Activated CD4-positive, alpha-beta memory T cell treated with anti-CD3 and anti-CD28 coated beads for 36 hours (primary cell): ENCODE data around the gene RNF19B. TPM values are rescaled to one million over a fixed set of nuclear protein-coding genes. Genes with fewer than 3 reads are reported as not detected.
A peak's percentile ranks its signal among the peaks of the same experiment; 100 is the strongest.

Source experiments
- CTCF ChIA-PET: fragments of 350-600 bp; sonication (Branson Sonifier 250); formaldehyde crosslinking; loops from one replicate; lab custom pipeline; 2021; ENCODE audit warnings: antibody characterized with exemption, inconsistent platforms; lab: Charles Lee
- POLR2A ChIA-PET: fragments of 350-600 bp; sonication (Branson Sonifier 250); formaldehyde crosslinking; loops from one replicate; lab custom pipeline; 2021; ENCODE audit warnings: antibody characterized with exemption; lab: Charles Lee
- DNase-seq: peaks from one replicate; pipeline ENCODE4 v3.0.0-alpha.2; 2020
- H3K27ac Mint-ChIP-seq: one replicate; pipeline ENCODE4 v1.8.0; 2021; ENCODE audit warnings: mixed read lengths
- H3K27me3 Mint-ChIP-seq: one replicate; pipeline ENCODE4 v1.8.0; 2021; ENCODE audit warnings: mixed read lengths
- H3K36me3 Mint-ChIP-seq: one replicate; pipeline ENCODE4 v1.8.0; 2021; ENCODE audit warnings: mixed read lengths
- H3K4me1 Mint-ChIP-seq: one replicate; pipeline ENCODE4 v1.8.0; 2021; ENCODE audit warnings: low read depth, mixed read lengths
- H3K4me3 Mint-ChIP-seq: one replicate; pipeline ENCODE4 v1.8.0; 2021; ENCODE audit warnings: mild to moderate bottlenecking, mixed read lengths
- H3K9me3 Mint-ChIP-seq: one replicate; pipeline ENCODE4 v1.8.0; 2021; ENCODE audit warnings: mixed read lengths
- intact Hi-C: fragments of 100-400 bp; cut with micrococcal nuclease; formaldehyde crosslinking; loops from one replicate; pipeline ENCODE4 v1.15.1; 2023
- total RNA-seq, 2 experiments: library from RNA; stranded (reverse); gene quantifications; one replicate each; pipeline ENCODE4 v1.2.3, GENCODE V29; 2021

RNF19B gene
- total RNA-seq, 2 experiments from 2014 or later: 72.4 to 72.8 TPM

DNA sequence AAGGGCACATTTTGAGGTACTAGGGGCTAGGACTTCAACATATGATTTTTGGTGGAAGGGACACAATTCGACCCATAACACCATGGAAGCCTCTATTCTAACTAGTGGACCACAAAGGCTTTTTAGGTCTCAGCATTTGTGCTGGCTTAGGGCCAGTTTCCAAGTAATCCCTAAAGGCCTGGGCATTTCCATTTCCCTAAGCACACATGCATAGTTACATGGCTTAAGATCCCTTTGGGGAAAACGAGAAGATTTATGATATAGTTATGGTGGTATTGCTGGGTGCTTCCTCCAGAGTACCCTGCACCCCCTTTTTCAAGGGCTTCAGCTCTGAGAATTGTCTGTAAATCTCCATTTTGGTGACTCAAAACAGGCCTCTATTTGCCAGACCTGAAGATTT is 35.2 kb downstream of the RNF19B start:
- H3K27ac Mint-ChIP-seq: no peak overlapping the region
- peaks cover 21% of the 10 kb centered on the region for H3K27me3 Mint-ChIP-seq
- intact Hi-C loops: no loop called here
- H3K4me1 Mint-ChIP-seq: peaks cover 18% of the 10 kb centered on the region
- H3K4me3 Mint-ChIP-seq: no peak overlapping the region
- H3K9me3 Mint-ChIP-seq: no peaks in the 10 kb centered on the region
- POLR2A ChIA-PET: no interaction called here
- H3K36me3 Mint-ChIP-seq: no peaks in the 10 kb centered on the region
- CTCF ChIA-PET: interaction anchor here (1.2 to 6.5 kb wide), 3 partner anchors 53 to 158 kb away, joined by 3 to 52 read pairs (median 6); no protein-coding TSS in a partner anchor
- DNase-seq: no peak

DNA sequence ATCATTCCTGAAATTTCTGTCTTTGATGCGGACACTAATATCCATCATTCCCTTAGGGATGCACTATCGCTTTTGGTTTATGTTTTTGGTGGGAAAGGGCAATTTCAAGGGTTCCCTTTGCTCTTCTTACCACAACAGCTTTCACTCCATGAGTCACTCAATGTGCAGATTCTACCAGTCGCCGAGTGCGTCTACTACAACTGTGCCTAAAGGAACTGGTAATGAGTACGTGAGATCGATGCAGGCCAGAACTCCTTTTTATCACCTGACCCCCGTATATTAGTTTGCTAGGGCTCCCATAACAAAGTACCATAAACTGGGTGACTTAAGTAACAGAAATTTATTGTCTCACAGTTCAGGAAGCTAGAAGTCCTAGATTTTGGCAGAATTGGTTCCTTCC is 35.9 kb downstream of the RNF19B start:
- DNase-seq: no peak
- Mint-ChIP-seq H3K27ac (no peak overlapping the region), H3K4me1 (peaks cover 17% of the 10 kb centered on the region), H3K36me3 (no peaks in the 10 kb centered on the region), H3K9me3 (no peaks in the 10 kb centered on the region), H3K27me3 (peaks cover 26% of the 10 kb centered on the region), H3K4me3 (no peak overlapping the region)
- ChIA-PET POLR2A (interaction anchor here (0.6 kb wide), 1 partner anchor 26 kb away, joined by 3 read pairs; no protein-coding TSS in a partner anchor), CTCF (interaction anchor here (1.2 to 2.7 kb wide), 3 partner anchors 52 to 127 kb away, joined by 3 to 8 read pairs (median 6); no protein-coding TSS in a partner anchor)
- intact Hi-C loops: no loop called here

DNA sequence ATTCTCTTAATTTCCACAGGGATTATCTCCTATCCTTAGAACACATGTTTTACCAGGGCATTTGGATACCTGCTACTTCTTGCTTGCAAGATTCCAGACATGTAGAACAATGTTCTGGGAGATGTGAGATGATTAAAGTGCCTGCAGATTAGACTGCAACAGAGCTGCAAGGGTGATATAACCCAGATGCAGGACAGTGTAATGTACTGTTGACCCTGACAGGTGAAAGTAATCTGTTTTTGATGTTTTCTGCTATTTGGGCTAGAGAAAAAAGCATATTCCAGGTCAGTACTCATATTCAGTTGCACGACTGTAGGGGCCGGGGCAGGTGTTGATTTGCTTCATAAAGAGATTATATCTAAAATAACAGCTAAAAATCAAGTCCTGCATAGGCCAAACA is 36.3 kb downstream of the RNF19B start:
- Mint-ChIP-seq H3K27ac (no peak overlapping the region), H3K9me3 (no peaks in the 10 kb centered on the region), H3K4me1 (peaks cover 15% of the 10 kb centered on the region), H3K4me3 (no peak overlapping the region), H3K27me3 (peaks cover 30% of the 10 kb centered on the region), H3K36me3 (no peaks in the 10 kb centered on the region)
- intact Hi-C loops: no loop called here
- ChIA-PET CTCF (interaction anchor here (1.0 to 2.7 kb wide), 3 partner anchors 52 to 199 kb away, joined by 3 to 8 read pairs (median 6); no protein-coding TSS in a partner anchor), POLR2A (interaction anchor here (0.6 to 0.7 kb wide), 2 partner anchors 25 to 170 kb away, joined by 3 read pairs; no protein-coding TSS in a partner anchor)
- DNase-seq: no peak

DNA sequence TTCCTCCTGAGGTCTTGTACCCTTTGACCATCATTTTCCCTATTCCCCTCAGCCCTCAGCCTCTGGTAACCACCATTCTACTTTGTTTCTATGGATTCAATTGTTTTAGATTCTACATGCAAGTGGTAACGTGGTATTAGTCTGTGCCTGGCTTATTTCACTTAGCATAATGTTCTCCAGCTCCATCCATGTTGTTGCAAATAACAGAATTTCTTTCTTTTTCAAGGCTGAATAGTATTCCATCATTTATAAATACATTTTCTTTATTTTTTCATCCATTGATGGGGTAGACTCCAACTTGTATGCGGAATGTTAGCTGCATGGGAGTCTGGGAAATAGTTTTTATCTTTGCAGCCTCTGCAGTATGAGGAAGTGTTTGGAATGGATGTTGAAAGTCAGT is 37.2 kb downstream of the RNF19B start:
- intact Hi-C loops: no loop called here
- Mint-ChIP-seq H3K27me3 (peaks cover 36% of the 10 kb centered on the region), H3K36me3 (no peaks in the 10 kb centered on the region), H3K4me3 (no peak overlapping the region), H3K4me1 (peaks cover 15% of the 10 kb centered on the region), H3K27ac (no peak overlapping the region), H3K9me3 (no peaks in the 10 kb centered on the region)
- DNase-seq: no peak
- POLR2A ChIA-PET: interaction anchor here (0.7 kb wide), 1 partner anchor 171 kb away, joined by 3 read pairs; no protein-coding TSS in a partner anchor
- CTCF ChIA-PET: interaction anchor here (1.0 to 2.7 kb wide), 4 partner anchors 51 to 200 kb away, joined by 3 to 8 read pairs (median 6); no protein-coding TSS in a partner anchor

DNA sequence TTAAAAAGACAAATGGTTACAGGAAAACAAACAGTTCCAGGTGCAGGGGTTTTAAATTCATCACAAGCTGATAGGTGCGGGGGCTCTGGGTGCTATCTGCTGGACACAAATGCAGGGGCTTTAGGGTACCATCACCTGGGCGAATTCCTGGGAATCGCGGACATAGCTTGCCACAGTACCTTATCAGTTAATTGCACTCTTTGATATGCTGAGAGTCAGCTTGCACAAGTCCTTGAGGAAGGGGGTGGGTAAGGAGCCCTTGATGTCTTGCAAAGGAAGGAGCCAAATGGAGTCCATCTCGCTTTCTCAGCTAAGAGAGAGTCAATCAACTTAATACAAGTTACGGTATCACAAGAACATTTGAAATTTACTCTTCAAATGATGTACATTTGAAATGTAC is 38.0 kb downstream of the RNF19B start:
- intact Hi-C loops: no loop called here
- DNase-seq: no peak
- Mint-ChIP-seq H3K27me3 (peaks cover 40% of the 10 kb centered on the region), H3K36me3 (no peaks in the 10 kb centered on the region), H3K9me3 (no peaks in the 10 kb centered on the region), H3K4me1 (peaks cover 15% of the 10 kb centered on the region), H3K27ac (no peak overlapping the region), H3K4me3 (no peak overlapping the region)
- CTCF ChIA-PET: interaction anchor here (1.4 to 2.7 kb wide), 2 partner anchors 129 to 160 kb away, joined by 5 to 8 read pairs; no protein-coding TSS in a partner anchor
- POLR2A ChIA-PET: interaction anchor here (0.7 to 1.0 kb wide), 2 partner anchors 11 to 19 kb away, joined by 3 to 5 read pairs; no protein-coding TSS in a partner anchor

DNA sequence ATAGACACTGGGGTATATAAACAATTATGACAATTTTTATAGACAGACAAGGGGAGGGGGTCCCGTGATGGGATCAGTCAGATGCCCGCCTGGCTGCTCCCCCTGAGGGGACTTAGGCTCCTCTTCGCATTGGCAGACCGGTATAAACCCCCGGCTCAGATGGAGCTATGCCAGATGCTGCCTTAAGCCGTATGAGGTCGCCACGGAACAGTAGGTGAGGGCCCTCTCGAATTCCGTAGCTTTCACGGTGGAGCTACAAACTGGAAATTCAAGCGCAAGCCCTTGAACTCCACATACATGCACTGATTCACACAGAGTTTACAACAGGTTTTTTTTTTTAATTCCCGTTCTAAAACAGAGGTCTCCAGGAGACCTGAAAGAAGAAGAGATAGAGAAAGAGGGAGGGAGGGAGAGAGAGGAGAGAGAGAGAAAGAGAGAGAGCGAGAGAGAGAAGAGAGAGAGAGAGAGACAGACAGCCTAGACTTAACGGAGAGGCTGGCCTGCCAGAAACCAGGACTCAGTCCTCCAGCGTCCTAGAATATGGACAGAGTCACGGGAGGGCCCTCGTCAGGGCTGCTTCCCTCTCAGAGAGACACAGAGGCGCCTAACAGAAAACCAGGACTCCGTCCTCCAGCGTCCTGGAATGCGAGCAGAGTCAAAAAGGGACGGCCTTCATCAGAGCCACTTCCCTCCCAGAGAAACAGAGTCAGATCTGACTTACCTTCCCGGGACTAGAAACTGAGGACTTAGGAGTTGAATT is 39.0 kb downstream of the RNF19B start:
- ChIA-PET POLR2A (interaction anchor here (1.0 kb wide), 1 partner anchor 12 kb away, joined by 5 read pairs; no protein-coding TSS in a partner anchor), CTCF (interaction anchor here (1.0 kb wide), 1 partner anchor 130 kb away, joined by 4 read pairs; no protein-coding TSS in a partner anchor)
- Mint-ChIP-seq H3K4me1 (peaks cover 15% of the 10 kb centered on the region), H3K36me3 (no peaks in the 10 kb centered on the region), H3K4me3 (peak overlapping the region; percentile 10), H3K9me3 (no peaks in the 10 kb centered on the region), H3K27ac (no peak overlapping the region), H3K27me3 (peaks cover 47% of the 10 kb centered on the region)
- peak; percentile 44 for DNase-seq
- intact Hi-C loops: no loop called here

DNA sequence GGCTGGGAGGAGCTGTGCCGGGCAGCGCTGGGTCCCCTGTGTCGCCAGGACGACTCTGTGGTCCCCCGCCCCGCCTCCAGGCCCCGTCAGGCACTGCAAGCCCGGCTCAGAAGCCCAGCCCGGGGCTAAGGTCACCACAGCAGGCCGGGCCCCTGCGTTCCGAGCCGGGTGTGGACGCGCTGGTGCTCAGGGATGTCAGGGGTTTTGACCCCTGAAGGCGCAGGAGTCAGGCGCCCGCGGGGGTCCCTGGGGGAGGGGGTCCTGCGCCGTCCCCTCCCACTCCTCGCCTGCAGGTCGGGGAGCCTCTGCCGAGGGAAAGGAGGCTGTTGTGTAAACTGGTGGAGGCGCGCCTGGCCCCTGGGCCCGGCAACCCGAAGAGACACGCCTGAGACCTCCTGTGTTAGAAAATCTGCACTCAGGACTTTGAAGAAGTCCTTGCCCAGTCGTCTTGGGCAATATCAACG is 39.7 kb downstream of the RNF19B start:
- Mint-ChIP-seq H3K27me3 (peaks cover 49% of the 10 kb centered on the region), H3K9me3 (no peaks in the 10 kb centered on the region), H3K27ac (no peak overlapping the region), H3K4me1 (peaks cover 17% of the 10 kb centered on the region), H3K4me3 (no peak overlapping the region), H3K36me3 (no peaks in the 10 kb centered on the region)
- POLR2A ChIA-PET: no interaction called here
- CTCF ChIA-PET: interaction anchor here (1.0 kb wide), 1 partner anchor 131 kb away, joined by 4 read pairs; no protein-coding TSS in a partner anchor
- intact Hi-C loops: no loop called here
- peak; percentile 25 for DNase-seq

DNA sequence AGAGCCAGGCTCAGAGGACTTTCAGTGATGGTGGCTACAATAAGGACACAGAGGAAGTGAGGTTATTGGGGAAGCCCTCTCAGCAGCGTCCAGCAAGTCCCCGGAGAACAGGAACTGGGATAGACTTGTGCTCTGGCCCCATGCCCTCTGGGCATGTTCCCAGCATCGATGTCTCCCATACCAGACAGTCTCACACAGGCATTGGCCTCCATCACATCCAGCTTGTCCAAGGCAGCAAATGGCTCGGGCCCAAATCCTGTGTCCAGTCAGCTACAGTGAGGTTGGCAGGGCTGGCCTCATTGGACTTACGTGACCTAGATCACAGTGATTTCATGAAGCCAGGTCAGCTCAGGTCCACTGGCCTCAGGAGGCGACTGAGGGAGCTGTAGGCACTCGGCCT is 43.8 kb downstream of the RNF19B start:
- no peak for DNase-seq
- Mint-ChIP-seq H3K4me1 (peaks cover 19% of the 10 kb centered on the region), H3K27me3 (peaks cover 54% of the 10 kb centered on the region), H3K36me3 (no peaks in the 10 kb centered on the region), H3K27ac (no peak overlapping the region), H3K4me3 (no peak overlapping the region), H3K9me3 (no peaks in the 10 kb centered on the region)
- POLR2A ChIA-PET: no interaction called here
- intact Hi-C loops: no loop called here
- CTCF ChIA-PET: interaction anchor here (1.1 kb wide), 1 partner anchor 11 kb away, joined by 3 read pairs; no protein-coding TSS in a partner anchor

DNA sequence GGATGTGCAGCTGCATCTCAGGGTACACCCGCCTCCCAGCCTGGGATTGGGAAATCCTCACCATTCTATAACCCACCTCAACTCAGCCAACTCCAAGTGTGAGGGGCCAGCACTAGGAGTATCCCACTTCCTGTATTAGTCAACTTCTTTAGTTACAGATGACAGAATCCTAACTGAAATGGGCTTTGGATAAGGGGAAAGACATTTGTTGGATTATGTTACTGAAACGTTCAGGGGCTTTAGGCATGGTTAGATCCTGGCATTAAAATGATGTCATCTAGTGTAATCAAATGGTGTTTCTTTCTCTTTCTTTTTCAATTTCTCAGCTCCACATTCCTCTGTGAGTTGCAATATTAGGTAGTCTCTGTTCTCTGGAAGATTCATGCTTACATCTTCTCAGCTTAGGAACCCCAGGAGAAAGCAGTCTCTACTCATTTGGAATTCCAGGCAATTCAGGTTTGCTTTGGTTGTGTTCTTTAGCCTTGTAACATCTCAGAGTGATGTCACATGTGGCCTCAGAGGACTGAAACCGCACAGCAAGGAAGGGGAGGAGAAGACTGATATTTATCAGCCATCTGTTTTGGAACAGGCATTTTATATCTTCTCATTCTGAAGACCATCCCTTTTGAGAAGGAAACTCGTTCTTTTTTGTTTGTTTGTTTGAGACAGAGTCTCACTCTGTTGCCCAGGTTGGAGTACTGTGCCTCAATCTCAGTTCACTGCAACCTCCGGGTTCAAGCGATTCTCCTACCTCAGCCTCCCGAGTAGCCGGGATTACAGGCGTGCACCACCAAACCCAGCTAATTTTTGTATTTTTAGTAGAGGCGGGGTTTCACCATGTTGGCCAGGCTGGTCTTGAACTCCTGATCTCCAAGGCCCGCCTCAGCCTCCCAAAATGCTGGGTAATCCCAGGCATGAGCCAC is 44.5 kb downstream of the RNF19B start:
- ChIA-PET CTCF (interaction anchor here (1.1 to 1.2 kb wide), 2 partner anchors 11 to 135 kb away, joined by 3 to 5 read pairs; no protein-coding TSS in a partner anchor), POLR2A (no interaction called here)
- H3K9me3 Mint-ChIP-seq: no peaks in the 10 kb centered on the region
- peaks cover 12% of the 10 kb centered on the region for H3K4me1 Mint-ChIP-seq
- DNase-seq: no peak
- H3K27ac Mint-ChIP-seq: no peak overlapping the region
- H3K36me3 Mint-ChIP-seq: no peaks in the 10 kb centered on the region
- H3K27me3 Mint-ChIP-seq: peaks cover 48% of the 10 kb centered on the region
- H3K4me3 Mint-ChIP-seq: no peak overlapping the region
- intact Hi-C loops: no loop called here

DNA sequence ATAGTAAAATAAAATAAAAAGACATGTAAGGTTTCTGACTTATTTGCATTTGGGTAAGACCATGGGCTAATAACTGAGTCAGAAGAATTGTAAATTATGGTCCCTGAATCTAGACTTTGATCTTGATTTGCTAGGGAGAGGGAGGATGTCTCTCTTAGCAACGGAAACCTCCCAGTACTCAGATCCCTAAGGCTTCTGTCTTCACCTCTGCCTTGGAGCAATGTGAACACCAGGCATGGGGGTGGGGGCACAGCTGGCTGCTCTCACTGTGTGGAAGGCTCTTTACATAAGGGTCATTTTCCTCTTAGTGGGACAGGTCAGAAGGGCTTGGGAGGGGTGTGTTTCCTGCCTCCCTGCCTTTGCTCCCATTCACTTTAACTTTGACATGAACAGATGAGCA is 46.4 kb downstream of the RNF19B start:
- peaks cover 38% of the 10 kb centered on the region for H3K27me3 Mint-ChIP-seq
- ChIA-PET POLR2A (no interaction called here), CTCF (interaction anchor here (1.2 to 2.1 kb wide), 2 partner anchors 13 to 14 kb away, joined by 3 to 5 read pairs; no protein-coding TSS in a partner anchor)
- H3K36me3 Mint-ChIP-seq: no peaks in the 10 kb centered on the region
- no peaks in the 10 kb centered on the region for H3K9me3 Mint-ChIP-seq
- DNase-seq: no peak
- intact Hi-C loops: no loop called here
- H3K27ac Mint-ChIP-seq: no peak overlapping the region
- H3K4me3 Mint-ChIP-seq: no peak overlapping the region
- H3K4me1 Mint-ChIP-seq: peaks cover 6% of the 10 kb centered on the region

DNA sequence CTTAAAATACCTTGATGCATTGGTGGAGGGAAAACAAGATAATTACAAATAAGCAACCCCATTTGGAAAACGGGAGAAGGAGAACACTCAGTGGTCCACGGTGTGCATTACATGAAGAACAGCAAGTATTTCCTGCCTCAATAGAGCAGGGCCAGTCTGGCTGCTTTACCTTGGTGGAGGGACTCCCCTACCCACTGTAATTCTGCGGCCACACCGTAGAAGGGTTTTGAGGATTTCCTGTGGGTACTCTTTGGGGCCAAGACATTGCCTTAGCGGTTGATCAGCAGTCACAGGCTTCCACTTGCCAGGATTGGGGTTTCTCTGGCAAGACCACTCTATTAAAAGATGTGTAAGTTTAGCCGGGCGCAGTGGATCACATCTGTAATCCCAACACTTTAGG is 47.1 kb downstream of the RNF19B start:
- Mint-ChIP-seq H3K9me3 (no peaks in the 10 kb centered on the region), H3K36me3 (no peaks in the 10 kb centered on the region), H3K4me3 (no peak overlapping the region), H3K27ac (no peak overlapping the region), H3K27me3 (peaks cover 32% of the 10 kb centered on the region), H3K4me1 (peaks cover 6% of the 10 kb centered on the region)
- intact Hi-C loops: no loop called here
- CTCF ChIA-PET: interaction anchor here (0.7 to 2.1 kb wide), 3 partner anchors 13 to 41 kb away, joined by 3 to 5 read pairs (median 3); no protein-coding TSS in a partner anchor
- POLR2A ChIA-PET: no interaction called here
- DNase-seq: peak; percentile 28
